ENCODE data around the gene MACO1.
"Not testable (repeated sequence)": the region's sequence is repeated elsewhere in the genome, so short reads cannot be mapped to it uniquely, and the experiment has no call there.

DNA sequence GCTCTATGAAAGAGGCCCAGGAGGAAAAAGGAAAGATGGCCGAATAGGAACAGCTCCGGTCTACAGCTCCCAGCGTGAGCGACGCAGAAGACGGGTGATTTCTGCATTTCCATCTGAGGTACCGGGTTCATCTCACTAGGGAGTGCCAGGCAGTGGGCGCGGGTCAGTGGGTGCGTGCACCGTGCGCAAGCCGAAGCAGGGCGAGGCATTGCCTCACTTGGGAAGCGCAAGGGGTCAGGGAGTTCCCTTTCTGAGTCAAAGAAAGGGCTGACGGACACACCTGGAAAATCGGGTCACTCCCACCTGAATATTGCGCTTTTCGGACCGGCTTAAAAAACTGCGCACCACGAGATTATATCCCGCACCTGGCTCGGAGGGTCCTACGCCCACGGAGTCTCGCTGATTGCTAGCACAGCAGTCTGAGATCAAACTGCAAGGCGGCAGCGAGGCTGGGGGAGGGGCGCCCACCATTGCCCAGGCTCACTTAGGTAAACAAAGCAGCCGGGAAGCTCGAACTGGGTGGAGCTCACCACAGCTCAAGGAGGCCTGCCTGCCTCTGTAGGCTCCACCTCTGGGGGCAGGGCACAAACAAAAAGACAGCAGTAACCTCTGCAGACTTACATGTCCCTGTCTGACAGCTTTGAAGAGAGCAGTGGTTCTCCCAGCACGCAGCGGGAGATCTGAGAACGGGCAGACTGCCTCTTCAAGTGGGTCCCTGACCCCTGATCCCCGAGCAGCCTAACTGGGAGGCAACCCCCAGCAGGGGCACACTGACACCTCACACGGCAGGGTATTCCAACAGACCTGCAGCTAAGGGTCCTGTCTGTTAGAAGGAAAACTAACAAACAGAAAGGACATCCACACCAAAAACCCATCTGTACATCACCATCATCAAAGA is 76.1 kb downstream of the MACO1 start:
- not testable (repeated sequence) for TF ChIP-seq EZH2phosphoT487, CTCF (IDR thresholded peaks at IDR 0.05; ENCODE audit: low read length)

Measured in MM.1S (cell line).